HG03354 (cell line): Measurements from ENCODE around the gene AKAP5.

Source experiments
- ATAC-seq: cut with Tn5 transposase; IDR thresholded peaks from one replicate; pipeline ENCODE4 v1.9.1; 2021; ENCODE audit warnings: mild to moderate bottlenecking; ENCODE audit not compliant: unreplicated experiment, poor library complexity, severe bottlenecking

The AKAP5 gene

GRCh38 chr14:64454671-64455070 lies 10.6 kb upstream of the AKAP5 start:
- ATAC-seq = no peak

- no peak for ATAC-seq
Measured at GRCh38 chr14:64459405-64460136, 5.7 kb upstream of the AKAP5 start.

DNA sequence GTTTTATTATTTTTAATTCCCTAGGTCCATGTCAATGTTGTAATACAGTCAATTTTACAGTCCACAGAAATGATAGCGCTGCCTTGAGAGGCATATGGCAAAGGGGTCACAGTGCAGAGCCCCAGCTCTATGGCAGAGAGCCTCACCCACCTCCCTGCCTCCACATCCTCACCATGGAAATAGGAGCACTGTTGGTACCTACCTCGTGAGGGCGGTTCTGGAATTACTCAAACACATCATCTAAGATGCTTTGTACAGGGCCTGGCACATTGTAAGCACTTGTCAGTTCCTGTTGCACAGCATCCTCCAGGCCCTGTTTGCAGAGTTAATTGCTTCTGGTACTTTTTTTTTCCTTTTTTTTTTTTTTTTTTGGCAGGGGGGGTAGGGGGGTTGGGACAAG lies 4.1 kb upstream of the AKAP5 start:
- ATAC-seq = no peak

DNA sequence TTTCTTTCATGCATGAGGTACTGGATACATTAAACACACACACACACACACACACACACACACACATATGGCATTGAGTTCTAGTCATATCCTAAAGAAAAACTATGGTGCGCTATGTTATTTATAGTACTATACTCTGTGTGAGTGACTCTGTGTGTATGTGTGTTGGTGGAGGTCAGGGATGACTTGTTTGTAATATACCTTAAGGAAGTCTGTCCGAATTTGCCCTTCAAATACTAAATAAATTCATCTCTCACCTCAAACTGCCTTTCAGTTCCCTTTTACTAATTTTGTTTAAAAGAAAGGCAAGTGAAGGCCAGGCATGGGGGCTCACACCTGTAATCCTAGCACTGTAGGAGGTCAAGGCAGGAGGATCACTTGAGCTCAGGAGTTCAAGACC lies 2.1 kb upstream of the AKAP5 start:
- no peak for ATAC-seq

- ATAC-seq = no peak
Measured at GRCh38 chr14:64463873-64464272, 1.4 kb upstream of the AKAP5 start.

- ATAC-seq = no peak
Measured at GRCh38 chr14:64464651-64465050, 648 bp upstream of the AKAP5 start.

- ATAC-seq = peak; percentile 18
Measured at GRCh38 chr14:64465831-64466554, 694 bp downstream of the AKAP5 start.

- no peak for ATAC-seq
Measured at GRCh38 chr14:64467101-64467500, 1.8 kb downstream of the AKAP5 start.

DNA sequence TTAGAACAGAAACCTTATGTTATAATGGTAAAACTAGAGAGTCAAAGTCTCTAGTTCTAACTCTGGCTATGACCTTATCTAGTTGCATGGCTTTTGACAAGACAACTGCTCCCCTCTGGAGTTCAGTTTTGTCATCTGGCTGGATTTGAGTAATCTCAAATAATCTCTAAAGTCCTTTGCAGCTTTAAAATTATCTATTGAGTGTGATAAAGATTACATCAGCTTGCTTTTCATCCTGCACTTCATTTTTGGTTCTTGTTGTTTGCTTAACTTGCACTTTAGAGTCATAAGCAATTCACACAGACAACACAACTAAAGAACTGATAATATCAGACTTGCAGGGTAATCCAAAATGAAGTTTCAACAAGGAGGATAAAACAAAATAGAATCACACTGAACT lies 2.3 kb downstream of the AKAP5 start:
- no peak for ATAC-seq

- no peak for ATAC-seq
Measured at GRCh38 chr14:64468451-64468850, 3.2 kb downstream of the AKAP5 start.

- ATAC-seq = no peak
Measured at GRCh38 chr14:64474041-64474440, 8.7 kb downstream of the AKAP5 start.

GRCh38 chr14:64474698-64475097 lies 9.4 kb downstream of the AKAP5 start:
- ATAC-seq = no peak

DNA sequence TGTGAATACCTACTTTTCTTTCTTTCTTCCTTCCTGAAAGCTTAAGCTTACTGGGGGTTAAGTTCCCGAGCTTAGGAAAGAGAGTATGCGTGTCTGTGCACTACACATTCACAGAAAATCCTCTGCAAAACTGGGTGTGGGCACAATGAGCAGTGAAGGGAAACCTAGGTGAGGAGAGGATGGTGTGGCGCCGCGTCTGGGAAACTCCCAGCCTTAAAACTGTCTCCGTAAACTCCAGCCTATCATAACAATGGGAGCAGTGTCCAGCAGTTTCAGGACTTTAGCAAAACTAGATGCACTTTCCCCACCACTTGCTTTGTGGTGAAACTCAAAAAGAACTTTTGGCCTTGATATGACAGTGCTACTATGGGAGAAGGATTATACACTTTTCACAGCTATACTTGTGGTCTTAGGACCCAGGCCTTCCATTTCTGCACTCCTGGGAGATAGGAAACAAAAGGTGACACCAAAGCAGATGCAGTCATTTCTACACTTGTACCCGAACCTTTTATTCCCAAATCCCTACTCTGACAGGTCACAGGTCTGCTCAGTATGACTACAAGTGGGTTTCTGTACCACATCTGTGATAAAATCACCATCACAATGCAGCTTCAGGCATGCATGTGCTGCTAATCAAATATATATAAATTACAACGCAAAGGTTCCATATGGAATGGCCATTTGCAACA lies 10.4 kb downstream of the AKAP5 start:
- no peak for ATAC-seq

GRCh38 chr14:64476438-64476837 lies 11.1 kb downstream of the AKAP5 start:
- no peak for ATAC-seq

DNA sequence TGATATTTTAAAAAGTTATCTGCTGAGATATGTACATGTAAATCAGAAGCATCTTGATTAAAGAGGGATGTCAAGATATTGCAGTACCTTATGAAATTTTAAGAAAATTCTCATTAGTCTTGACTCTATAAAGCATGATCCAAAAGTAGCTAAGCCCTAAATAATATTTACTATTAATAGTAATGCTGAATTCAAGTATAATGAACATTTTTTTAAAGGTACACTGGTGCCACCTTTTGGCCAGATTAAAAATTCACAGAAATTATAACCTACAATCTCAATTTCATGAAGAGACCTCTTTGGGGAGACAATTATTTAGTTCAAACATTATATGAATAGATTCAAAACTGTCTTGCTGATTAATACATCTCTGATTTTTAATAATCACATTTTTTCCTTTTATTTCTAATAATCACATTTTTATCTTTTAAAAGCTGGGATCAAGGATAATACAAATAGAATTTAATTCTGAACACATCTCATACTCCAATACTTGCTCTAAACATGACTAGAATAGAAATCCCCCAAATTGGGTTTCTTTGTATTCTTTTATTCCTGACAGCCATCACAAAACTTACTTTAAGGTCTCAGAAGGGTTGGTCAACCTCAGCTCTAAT lies 13.4 kb downstream of the AKAP5 start:
- no peak for ATAC-seq

DNA sequence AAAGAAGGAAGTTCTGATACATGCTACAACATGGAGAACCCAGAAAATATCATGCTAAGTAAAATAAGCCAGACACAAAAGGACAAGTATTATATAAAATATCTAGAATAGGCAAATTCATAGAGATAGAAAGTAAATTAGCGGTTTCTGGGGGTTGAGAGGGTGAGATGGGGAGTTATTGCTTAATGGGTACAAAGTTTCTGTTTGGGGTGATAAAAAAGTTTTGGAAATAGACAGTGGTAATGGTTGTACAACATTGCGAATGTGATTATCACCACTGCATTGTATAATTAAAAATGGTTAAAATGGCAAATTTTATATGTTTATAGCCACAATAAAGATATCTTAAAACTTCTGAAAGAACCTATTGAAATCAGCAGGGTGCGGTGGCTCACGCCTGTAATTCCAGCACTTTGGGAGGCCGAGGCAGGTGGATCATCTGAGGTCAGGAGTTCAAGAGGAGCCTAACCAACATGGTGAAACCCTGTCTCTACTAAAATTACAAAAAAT lies 23.3 kb downstream of the AKAP5 start:
- ATAC-seq = no peak

GRCh38 chr14:64491637-64492036 lies 26.3 kb downstream of the AKAP5 start:
- ATAC-seq = no peak

- no peak for ATAC-seq
Measured at GRCh38 chr14:64493455-64493854, 28.2 kb downstream of the AKAP5 start.

- no peak for ATAC-seq
Measured at GRCh38 chr14:64495252-64495651, 30.0 kb downstream of the AKAP5 start.

DNA sequence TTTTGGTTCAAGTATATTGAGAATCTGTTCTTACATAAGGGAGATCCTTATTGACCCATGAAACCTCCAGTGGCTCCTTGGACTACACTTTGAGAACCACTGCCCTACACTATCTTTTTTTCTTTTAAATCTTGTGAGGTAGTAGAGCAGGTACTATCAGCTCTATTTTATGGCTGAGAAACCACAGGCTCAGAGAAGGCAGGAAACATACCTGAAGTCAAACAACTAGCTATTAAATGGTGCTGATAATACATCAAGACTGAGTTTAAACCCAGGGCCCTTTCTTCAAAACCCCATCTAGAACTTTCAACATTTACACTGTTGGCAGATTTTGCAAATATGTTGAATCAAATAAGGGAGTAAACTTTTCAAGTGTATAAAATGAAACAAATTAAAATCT lies 31.5 kb downstream of the AKAP5 start:
- no peak for ATAC-seq
